A673 (cell line): ENCODE data around the gene AKAP7.

Experiments
- CTCF ChIP-seq: fragments of 300-800, 200-600 bp; sonication (generic); conservative IDR thresholded peaks from 2 replicates; pipeline ENCODE4 v1.5.1; 2017; ENCODE audit warnings: low read depth, mild to moderate bottlenecking, antibody characterized with exemption, low read length, moderate library complexity, mixed read lengths
- EZH2 ChIP-seq: fragments of 200-600 bp; sonication (generic); IDR thresholded peaks from 2 replicates; pipeline ENCODE4 v1.6.1; 2017; ENCODE audit warnings: borderline replicate concordance, low read depth, mild to moderate bottlenecking, mixed read lengths, antibody characterized with exemption, low read length; ENCODE audit not compliant: poor library complexity, severe bottlenecking

- no peak for TF ChIP-seq CTCF
- TF ChIP-seq EZH2: no peak
These were observed 90.7 kb downstream of the AKAP7 start for GRCh38 chr6:131225959-131226358.
